A673 (cell line): ENCODE measurements around the gene ALOXE3.

Source experiments
- CTCF ChIP-seq: fragments of 300-800, 200-600 bp; sonication (generic); conservative IDR thresholded peaks from 2 replicates; pipeline ENCODE4 v1.5.1; 2017; ENCODE audit warnings: low read depth, mild to moderate bottlenecking, antibody characterized with exemption, low read length, moderate library complexity, mixed read lengths
- EZH2 ChIP-seq: fragments of 200-600 bp; sonication (generic); IDR thresholded peaks from 2 replicates; pipeline ENCODE4 v1.6.1; 2017; ENCODE audit warnings: borderline replicate concordance, low read depth, mild to moderate bottlenecking, mixed read lengths, antibody characterized with exemption, low read length; ENCODE audit not compliant: poor library complexity, severe bottlenecking

DNA sequence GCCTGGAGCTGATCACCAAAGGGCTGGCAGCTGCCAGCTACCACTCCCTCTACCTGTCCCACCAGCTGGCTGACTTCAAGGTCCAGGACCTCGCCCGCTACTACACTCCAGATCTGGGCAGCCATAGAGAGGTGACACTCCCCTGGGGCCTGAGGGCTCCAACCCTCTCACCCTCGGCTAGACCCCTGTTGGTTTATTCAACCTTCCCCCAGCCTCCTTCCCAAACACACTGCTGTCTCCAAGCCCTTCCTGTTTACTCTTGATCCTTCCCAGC lies 48.8 kb downstream of the ALOXE3 start:
- TF ChIP-seq CTCF (no peak), EZH2 (no peak)
